Left ventricle myocardium inferior (tissue), 1 donor: ENCODE measurements around the gene MMP24. TPM values are rescaled to one million over a fixed set of nuclear protein-coding genes. Genes with fewer than 3 reads are reported as not detected.
"Not testable (repeated sequence)": the region's sequence is repeated elsewhere in the genome, so short reads cannot be mapped to it uniquely, and the experiment has no call there.

ENCODE experiments used
- DNase-seq: peaks from one replicate; pipeline ENCODE4 v3.0.0-alpha.2; 2020
- H3K27ac ChIP-seq: fragments of 200-600 bp; replicated peaks from 2 replicates; pipeline ENCODE4 v1.8.0; 2021
- H3K27me3 ChIP-seq: fragments of 200-600 bp; 2 replicates; pipeline ENCODE4 v1.8.0; 2021; ENCODE audit warnings: low read depth
- H3K36me3 ChIP-seq: fragments of 200-600 bp; 2 replicates; pipeline ENCODE4 v1.8.0; 2021
- H3K4me1 ChIP-seq: fragments of 200-600 bp; 2 replicates; pipeline ENCODE4 v1.8.0; 2021
- H3K4me3 ChIP-seq: fragments of 200-600 bp; 2 replicates; pipeline ENCODE4 v1.8.0; 2021; ENCODE audit warnings: mild to moderate bottlenecking, moderate library complexity
- H3K9me3 ChIP-seq: fragments of 200-600 bp; replicated peaks from 2 replicates; pipeline ENCODE4 v1.8.0; 2021
- CTCF ChIP-seq: fragments of 200-600 bp; IDR thresholded peaks from 2 replicates; pipeline ENCODE4 v1.8.0; 2021; ENCODE audit warnings: antibody characterized with exemption, mild to moderate bottlenecking, borderline replicate concordance
- intact Hi-C: fragments of 100-400 bp; cut with micrococcal nuclease; formaldehyde crosslinking; loops from one replicate; pipeline ENCODE4 v1.11.0; 2022
- total RNA-seq: library from RNA; stranded (reverse); fragmentation: NEBNext Ultra II Directional; extraction: Animal tissue kit (Norgen Biotek cat#: 25700); gene quantifications from one replicate; pipeline ENCODE4 v1.2.1, GENCODE V29; 2021
- donor health status: DM: no; HTN: yes; CAD: no; lungs with severe emphysema.

Gene MMP24
- total RNA-seq, 1 donor from 2014 or later = 0.25 TPM

GRCh38 chr20:35196313-35196712 is 30.2 kb upstream of the MMP24 start:
- intact Hi-C loops = no loop called here
- no peak for TF ChIP-seq CTCF
- Histone ChIP-seq H3K27me3 (no peaks in the 10 kb centered on the region), H3K36me3 (peaks cover 15% of the 10 kb centered on the region), H3K4me3 (no peak overlapping the region), H3K4me1 (peaks cover 20% of the 10 kb centered on the region), H3K9me3 (peaks cover 21% of the 10 kb centered on the region), H3K27ac (no peak overlapping the region)
- no peak for DNase-seq

GRCh38 chr20:35199740-35200139 is 26.8 kb upstream of the MMP24 start:
- Histone ChIP-seq H3K27me3 (no peaks in the 10 kb centered on the region), H3K27ac (no peak overlapping the region), H3K9me3 (peaks cover 21% of the 10 kb centered on the region), H3K36me3 (peaks cover 15% of the 10 kb centered on the region), H3K4me3 (no peak overlapping the region), H3K4me1 (no peaks in the 10 kb centered on the region)
- intact Hi-C loops = no loop called here
- no peak for DNase-seq
- no peak for TF ChIP-seq CTCF

GRCh38 chr20:35200267-35200666 is 26.2 kb upstream of the MMP24 start:
- no peak overlapping the region for H3K4me3 ChIP-seq
- no peak for DNase-seq
- no peaks in the 10 kb centered on the region for H3K4me1 ChIP-seq
- no peak for TF ChIP-seq CTCF
- peaks cover 15% of the 10 kb centered on the region for H3K36me3 ChIP-seq
- intact Hi-C loops = no loop called here
- no peaks in the 10 kb centered on the region for H3K27me3 ChIP-seq
- peaks cover 21% of the 10 kb centered on the region for H3K9me3 ChIP-seq
- H3K27ac ChIP-seq = no peak overlapping the region

GRCh38 chr20:35201467-35201866 is 25.0 kb upstream of the MMP24 start:
- H3K4me1 ChIP-seq, H3K27ac ChIP-seq, H3K27me3 ChIP-seq, DNase-seq, intact Hi-C loops, H3K36me3 ChIP-seq, H3K4me3 ChIP-seq: not testable (repeated sequence)
- peaks cover 13% of the 10 kb centered on the region for H3K9me3 ChIP-seq

- Histone ChIP-seq H3K9me3 (no peaks in the 10 kb centered on the region), H3K4me1 (peaks cover 13% of the 10 kb centered on the region), H3K27me3 (no peaks in the 10 kb centered on the region), H3K36me3 (peaks cover 9% of the 10 kb centered on the region), H3K4me3 (no peak overlapping the region), H3K27ac (peak overlapping the region; percentile 87)
- no peak for TF ChIP-seq CTCF
- intact Hi-C loops = loop anchor here (5.0 kb wide), 1 partner anchor 65 kb away; no protein-coding TSS in a partner anchor
- no peak for DNase-seq
These were observed 19.7 kb upstream of the MMP24 start for GRCh38 chr20:35206802-35207201.

GRCh38 chr20:35207950-35208611 is 18.4 kb upstream of the MMP24 start:
- TF ChIP-seq CTCF = peak; percentile 86
- intact Hi-C loops = loop anchor here (5.0 kb wide), 1 partner anchor 66 kb away; no protein-coding TSS in a partner anchor

More at GRCh38 chr20:35207950-35208611, 18.4 kb upstream of the MMP24 start:
- peaks cover 13% of the 10 kb centered on the region for H3K4me1 ChIP-seq
- H3K4me3 ChIP-seq = peak overlapping the region; percentile 48
- peak; percentile 78 for DNase-seq
- peaks cover 9% of the 10 kb centered on the region for H3K36me3 ChIP-seq
- peak overlapping the region; percentile 87 for H3K27ac ChIP-seq
- no peaks in the 10 kb centered on the region for H3K9me3 ChIP-seq
- H3K27me3 ChIP-seq = no peaks in the 10 kb centered on the region
